Gastrocnemius medialis (tissue), 4 donors: ENCODE results near the gene LPA.

Experiments
- POLR2A ChIP-seq, 2 donors: fragments of 450-650 bp; IDR thresholded peaks; one replicate each; pipeline ENCODE4 v1.6.1; 2017; ENCODE audit warnings: antibody characterized with exemption in 2 of 2, mild to moderate bottlenecking in 2 of 2, moderate library complexity in 2 of 2
- TF ChIP-seq, protein P1 (sequence below), 5 experiments: fragments of 450-650 bp in 3 of 5; fragments of 200-600 bp in 2 of 5; sonication (generic) in 2 of 5; IDR thresholded peaks in 4 of 5; conservative IDR thresholded peaks in 1 of 5; 1 replicate in 4 of 5; 2 replicates in 1 of 5; pipeline ENCODE4 v1.5.1; 2016 to 2019; ENCODE audit warnings: antibody characterized with exemption in 5 of 5, mild to moderate bottlenecking in 3 of 5, moderate library complexity in 3 of 5

DNA sequence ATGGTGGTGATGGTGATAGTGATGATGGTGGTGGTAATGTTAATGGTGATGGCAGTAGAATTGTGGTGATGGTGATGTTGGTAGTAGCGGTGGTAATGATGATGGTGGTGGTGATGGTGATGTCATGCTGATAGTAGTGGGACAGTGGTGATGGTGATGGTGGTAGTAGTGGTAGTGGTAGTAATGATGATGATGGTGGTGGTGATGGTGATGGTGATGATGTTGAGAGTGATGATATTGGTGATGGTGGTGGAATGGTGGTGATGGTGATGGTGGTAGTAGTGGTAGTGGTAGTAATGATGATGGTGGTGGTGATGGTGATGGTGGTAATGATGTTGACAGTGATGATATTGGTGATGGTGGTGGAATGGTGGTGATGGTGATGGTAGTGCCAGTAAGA lies 128.8 kb downstream of the LPA start:
- TF ChIP-seq, protein P1, sequence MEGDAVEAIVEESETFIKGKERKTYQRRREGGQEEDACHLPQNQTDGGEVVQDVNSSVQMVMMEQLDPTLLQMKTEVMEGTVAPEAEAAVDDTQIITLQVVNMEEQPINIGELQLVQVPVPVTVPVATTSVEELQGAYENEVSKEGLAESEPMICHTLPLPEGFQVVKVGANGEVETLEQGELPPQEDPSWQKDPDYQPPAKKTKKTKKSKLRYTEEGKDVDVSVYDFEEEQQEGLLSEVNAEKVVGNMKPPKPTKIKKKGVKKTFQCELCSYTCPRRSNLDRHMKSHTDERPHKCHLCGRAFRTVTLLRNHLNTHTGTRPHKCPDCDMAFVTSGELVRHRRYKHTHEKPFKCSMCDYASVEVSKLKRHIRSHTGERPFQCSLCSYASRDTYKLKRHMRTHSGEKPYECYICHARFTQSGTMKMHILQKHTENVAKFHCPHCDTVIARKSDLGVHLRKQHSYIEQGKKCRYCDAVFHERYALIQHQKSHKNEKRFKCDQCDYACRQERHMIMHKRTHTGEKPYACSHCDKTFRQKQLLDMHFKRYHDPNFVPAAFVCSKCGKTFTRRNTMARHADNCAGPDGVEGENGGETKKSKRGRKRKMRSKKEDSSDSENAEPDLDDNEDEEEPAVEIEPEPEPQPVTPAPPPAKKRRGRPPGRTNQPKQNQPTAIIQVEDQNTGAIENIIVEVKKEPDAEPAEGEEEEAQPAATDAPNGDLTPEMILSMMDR (IDR thresholded peaks at IDR 0.05 in 4 of 5, conservative IDR thresholded peaks at IDR 0.05 in 1 of 5) = no peak
- no peak for TF ChIP-seq POLR2A (IDR thresholded peaks at IDR 0.05)
